ENCODE measurements around the gene PGM2. TPM values are rescaled to one million over a fixed set of nuclear protein-coding genes. Genes with fewer than 3 reads are reported as not detected.

Gene PGM2
- total and polyA plus RNA-seq, 10 of the 15 experiments (the other 5 are each of a cell fraction or from before 2014, with no cell fraction given) = 11.9 to 41.7 (median 37.1) TPM

GRCh38 chr4:37885496-37885895, 59.0 kb downstream of the PGM2 start:
- 77% methylated on average over 8 of the region's 8 CpGs for WGBS (ENCODE audit: insufficient coverage, insufficient replicate concordance, low lambda C conversion rate, missing lambda C conversion rate)
- Histone ChIP-seq H3K9me3 (replicated peaks; ENCODE audit: control insufficient read depth, insufficient read depth, low read length) (no peaks in the 10 kb centered on the region), H3K4me1 (ENCODE audit: control insufficient read depth, insufficient read depth, low read length) (peaks cover 5% of the 10 kb centered on the region), H3K4me3 (no peak overlapping the region), H3K27ac (ENCODE audit: control insufficient read depth, insufficient read depth) (no peak overlapping the region), H3K4me2 (ENCODE audit: control insufficient read depth, insufficient read depth) (no peak overlapping the region), H4K20me1 (ENCODE audit: control insufficient read depth, insufficient read depth) (no peaks in the 10 kb centered on the region), H3K79me2 (ENCODE audit: control insufficient read depth, insufficient read depth, low read length) (no peaks in the 10 kb centered on the region), H3K27me3 (replicated peaks in 1 of 2; ENCODE audit: control insufficient read depth in 2 of 2, insufficient read depth in 2 of 2, low read length in 1 of 2) (no peaks in the 10 kb centered on the region), H3K9ac (ENCODE audit: control insufficient read depth, insufficient read depth, low read length) (no peak overlapping the region), H2AFZ (ENCODE audit: control insufficient read depth, low read depth, low read length) (0 out of 2 replicates have a peak overlapping the region, but pooled peaks have one; percentile 13), H3K36me3 (ENCODE audit: control insufficient read depth in 2 of 2, insufficient read depth in 2 of 2, low read length in 1 of 2) (no peaks in the 10 kb centered on the region)
- SMC1A ChIA-PET (ENCODE audit: uncharacterized antibody, unreplicated experiment) = interaction anchor here (0.8 to 1.4 kb wide), 4 partner anchors 17 to 84 kb away, joined by 3 read pairs; no protein-coding TSS in a partner anchor
- POLR2A ChIA-PET = no interaction called here
- CTCF ChIA-PET = no interaction called here
- DNase-seq (ENCODE audit: low read depth, low spot score) (no peak), FAIRE-seq (peak; percentile 47), ATAC-seq (peak; percentile 61)
- intact Hi-C loops (cut with micrococcal nuclease; ENCODE audit: unreplicated experiment) (no loop called here), in situ Hi-C loops (cut with MboI) (no loop called here)
- RAD21 ChIA-PET (ENCODE audit: unreplicated experiment) = interaction anchor here (1.2 kb wide), 1 partner anchor 150 kb away, joined by 3 read pairs; no protein-coding TSS in a partner anchor
- no TSS peak for BruUV-seq (replicated peaks)
- TF ChIP-seq SRF (IDR thresholded peaks at IDR 0.05; ENCODE audit: low read depth in 2 of 2, low read length in 2 of 2) (peak in 1 of 2 experiments; percentile 57; a peak in 1 of 4 replicates), RUNX3 (IDR thresholded peaks at IDR 0.05; ENCODE audit: low read length) (no peak), SPI1 (IDR thresholded peaks at IDR 0.05; ENCODE audit: borderline replicate concordance, insufficient read depth, low read depth, low read length) (peak; percentile 75; the same call in 1 of the 2 replicates), BCL3 (IDR thresholded peaks at IDR 0.05; ENCODE audit: borderline replicate concordance, insufficient read depth, low read depth, low read length, poor library complexity, severe bottlenecking) (peak; percentile 13)
